Measurements from ENCODE around the gene LIN7B.

The LIN7B gene

GRCh38 chr19:49160450-49161189 is 46.5 kb downstream of the LIN7B start:
- no peak for DNase-seq (ENCODE audit: low read depth in 2 of 2, low spot score in 1 of 2)

GRCh38 chr19:49161987-49162386 is 47.8 kb downstream of the LIN7B start:
- no peak for DNase-seq (ENCODE audit: low read depth in 2 of 2, low spot score in 1 of 2)

DNA sequence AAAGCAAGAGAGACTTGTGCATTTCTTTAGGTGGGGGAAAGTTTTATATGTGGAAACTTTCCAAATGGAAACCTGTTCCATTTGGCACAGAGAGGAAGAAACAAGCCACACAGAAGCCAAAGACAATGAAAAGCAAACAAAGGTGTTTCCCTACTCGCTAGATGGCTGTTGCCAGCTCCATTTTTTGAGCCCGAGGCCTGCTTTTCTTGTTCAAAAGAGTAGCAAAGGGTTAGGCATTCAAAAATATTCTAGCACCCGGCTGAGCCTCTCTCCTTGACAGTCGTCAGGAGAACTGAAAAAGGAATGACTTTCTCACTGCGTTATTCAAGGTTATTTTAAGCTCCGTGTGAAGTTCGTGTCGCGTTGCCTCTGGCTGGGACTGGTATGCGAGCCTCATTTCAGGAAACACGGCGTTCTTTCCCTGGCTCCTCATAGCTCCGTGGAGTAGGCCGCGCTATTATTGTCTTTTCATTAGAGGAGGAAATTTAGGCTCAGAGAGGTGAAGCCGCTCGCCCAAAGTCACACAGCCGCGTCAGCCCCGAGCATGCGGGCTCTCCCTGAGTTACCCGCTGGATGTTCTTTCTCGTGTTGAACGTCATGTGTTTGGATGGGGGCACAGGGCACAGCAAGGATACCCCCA is 51.1 kb downstream of the LIN7B start:
- no peak for DNase-seq (ENCODE audit: low read depth in 2 of 2, low spot score in 1 of 2)

GRCh38 chr19:49165865-49166301 is 51.7 kb downstream of the LIN7B start:
- DNase-seq (ENCODE audit: low read depth in 2 of 2, low spot score in 1 of 2): no peak

DNA sequence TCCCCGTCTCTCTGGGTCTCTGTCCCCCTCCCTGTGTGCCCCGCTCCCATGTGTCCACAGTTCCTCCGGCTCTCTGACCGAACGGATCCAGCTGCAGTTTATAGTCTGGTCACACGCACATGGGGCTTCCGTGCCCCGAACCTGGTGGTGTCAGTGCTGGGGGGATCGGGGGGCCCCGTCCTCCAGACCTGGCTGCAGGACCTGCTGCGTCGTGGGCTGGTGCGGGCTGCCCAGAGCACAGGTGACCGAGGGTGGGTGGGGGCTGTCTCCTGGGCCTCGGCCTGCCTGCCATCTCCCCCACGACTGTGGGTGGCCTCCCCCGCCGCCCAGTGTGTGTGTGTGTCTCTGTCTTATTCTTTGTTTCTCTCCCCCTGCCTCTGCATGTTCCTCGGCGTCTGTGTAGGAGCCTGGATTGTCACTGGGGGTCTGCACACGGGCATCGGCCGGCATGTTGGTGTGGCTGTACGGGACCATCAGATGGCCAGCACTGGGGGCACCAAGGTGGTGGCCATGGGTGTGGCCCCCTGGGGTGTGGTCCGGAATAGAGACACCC is 53.8 kb downstream of the LIN7B start:
- DNase-seq (ENCODE audit: low read depth in 2 of 2, low spot score in 1 of 2): no peak

Measured in stimulated activated CD8-positive, alpha-beta memory T cell treated with anti-CD3 and anti-CD28 coated beads, Interleukin-4, amount 100 ng/mL, for 1 hour (primary cell).